SK-N-SH (cell line): ENCODE results near the gene SBF2. TPM values are rescaled to one million over a fixed set of nuclear protein-coding genes. Genes with fewer than 3 reads are reported as not detected.

Experiments used
- CTCF ChIA-PET: fragments of 300-600, 350-600 bp; formaldehyde crosslinking; extraction: SDS; loops from one replicate; lab custom pipeline; 2021; lab: Yijun Ruan, JAX
- POLR2A ChIA-PET: fragments of 350-600 bp; sonication (Branson Sonifier 250); formaldehyde crosslinking; extraction: SDS; loops from one replicate; lab custom pipeline; 2020; ENCODE audit warnings: antibody characterized with exemption, inconsistent platforms; lab: Yijun Ruan, JAX
- DNase-seq: peaks from one replicate; pipeline ENCODE4 v3.0.0; 2012
- H2AFZ ChIP-seq: fragments of 200-600 bp; sonication (generic); 2 replicates; pipeline ENCODE4 v1.8.1; 2016; ENCODE audit warnings: antibody characterized with exemption, mild to moderate bottlenecking, low read depth
- H3F3A ChIP-seq: fragments of 200-600 bp; sonication (generic); replicated peaks from 2 replicates; pipeline ENCODE3; 2016; ENCODE audit warnings: antibody characterized with exemption, mild to moderate bottlenecking; ENCODE audit not compliant: insufficient read depth
- H3K27ac ChIP-seq, 2 experiments: fragments of 200-500 bp in 1 of 2; fragments of 200-600 bp in 1 of 2; sonication (Bioruptor generic) in 1 of 2; sonication (generic), shearing (Covaris generic) in 1 of 2; 2 replicates each; pipeline versions ENCODE4 v1.5.1 to v1.6.1; 2014 to 2016; ENCODE audit warnings: low read depth in 2 of 2, inconsistent platforms in 1 of 2, low read length in 1 of 2, mild to moderate bottlenecking in 1 of 2, mixed read lengths in 1 of 2
- H3K27me3 ChIP-seq: fragments of 200-600 bp; sonication (generic), shearing (Covaris generic); 2 replicates; pipeline ENCODE4 v1.6.1; 2016; ENCODE audit warnings: mixed run types; ENCODE audit not compliant: insufficient read depth
- H3K36me3 ChIP-seq, 2 experiments: fragments of 200-500 bp in 1 of 2; fragments of 200-600 bp in 1 of 2; sonication (Bioruptor generic) in 1 of 2; sonication (generic) in 1 of 2; replicated peaks in 1 of 2; 2 replicates each; pipeline versions ENCODE3 to v1.5.1; 2014 to 2016; ENCODE audit warnings: low read length in 1 of 2, mild to moderate bottlenecking in 1 of 2; ENCODE audit not compliant: insufficient read depth in 2 of 2, control insufficient read depth in 1 of 2
- H3K4me1 ChIP-seq, 2 experiments: fragments of 200-500 bp in 1 of 2; fragments of 200-600 bp in 1 of 2; sonication (Bioruptor generic) in 1 of 2; sonication (generic), shearing (Covaris generic) in 1 of 2; 2 replicates each; pipeline versions ENCODE4 v1.5.1 to v1.6.1; 2014 to 2016; ENCODE audit warnings: low read depth in 1 of 2, low read length in 1 of 2, mixed run types in 1 of 2; ENCODE audit not compliant: insufficient read depth in 2 of 2, control insufficient read depth in 1 of 2
- H3K4me2 ChIP-seq: fragments of 200-600 bp; sonication (generic), shearing (Covaris generic); 2 replicates; pipeline ENCODE4 v1.6.1; 2017; ENCODE audit warnings: mixed run types
- H3K4me3 ChIP-seq, 2 experiments: fragments of 200-500 bp in 1 of 2; fragments of 200-600 bp in 1 of 2; sonication (Bioruptor generic) in 1 of 2; sonication (generic), shearing (Covaris generic) in 1 of 2; 2 replicates each; pipeline versions ENCODE4 v1.5.1 to v1.8.1; 2014 to 2016; ENCODE audit warnings: low read depth in 2 of 2, inconsistent platforms in 1 of 2, low read length in 1 of 2, mild to moderate bottlenecking in 1 of 2, mixed read lengths in 1 of 2, moderate library complexity in 1 of 2
- H3K79me2 ChIP-seq: fragments of 200-600 bp; sonication (generic); 2 replicates; pipeline ENCODE4 v1.8.1; 2017; ENCODE audit warnings: mild to moderate bottlenecking; ENCODE audit not compliant: insufficient read depth
- H3K9ac ChIP-seq: fragments of 200-600 bp; sonication (generic); 2 replicates; pipeline ENCODE4 v1.6.1; 2017; ENCODE audit warnings: mixed run types
- H3K9me2 ChIP-seq: fragments of 200-600 bp; sonication (generic); 2 replicates; pipeline ENCODE4 v1.6.1; 2017; ENCODE audit warnings: mixed run types
- H3K9me3 ChIP-seq: fragments of 200-600 bp; sonication (generic); 2 replicates; pipeline ENCODE4 v1.6.1; 2017; ENCODE audit warnings: mixed run types, mild to moderate bottlenecking, moderate library complexity
- H4K20me1 ChIP-seq: fragments of 200-600 bp; sonication (generic); 2 replicates; pipeline ENCODE4 v1.6.1; 2017; ENCODE audit warnings: mild to moderate bottlenecking, mixed run types; ENCODE audit not compliant: insufficient read depth
- CHD2 ChIP-seq: fragments of 150-350 bp; IDR thresholded peaks from 2 replicates; pipeline ENCODE4 v1.6.1; 2018; ENCODE audit warnings: low read length; ENCODE audit not compliant: partially characterized antibody
- EZH2phosphoT487 ChIP-seq: fragments of 200-600 bp; sonication (generic); IDR thresholded peaks from 2 replicates; pipeline ENCODE4 v1.6.1; 2017; ENCODE audit warnings: low read depth, mixed run types, mild to moderate bottlenecking, antibody characterized with exemption, moderate library complexity, borderline replicate concordance
- FOSL2 ChIP-seq: IDR thresholded peaks from 2 replicates; pipeline ENCODE4 v1.4.0; 2012; ENCODE audit warnings: low read depth, mild to moderate bottlenecking, moderate library complexity, borderline replicate concordance
- FOXJ3 ChIP-seq: sonication (generic); formaldehyde crosslinking; IDR thresholded peaks from 2 replicates; pipeline ENCODE4 v1.5.1; 2020; ENCODE audit warnings: mild to moderate bottlenecking, missing genetic modification reagents
- IRF3 ChIP-seq: fragments of 150-350 bp; IDR thresholded peaks from 2 replicates; pipeline ENCODE4 v1.6.1; 2016; ENCODE audit warnings: mild to moderate bottlenecking, low read depth, low read length
- PBX3 ChIP-seq: IDR thresholded peaks from 2 replicates; pipeline ENCODE4; 2012
- POLR2AphosphoS5 ChIP-seq: IDR thresholded peaks from 2 replicates; pipeline ENCODE4 v1.6.1; 2012; ENCODE audit warnings: low read depth, low read length
- RAD21 ChIP-seq: IDR thresholded peaks from 2 replicates; pipeline ENCODE4 v1.6.1; 2012; ENCODE audit warnings: mild to moderate bottlenecking, low read length
- RCOR1 ChIP-seq: fragments of 150-350 bp; IDR thresholded peaks from 2 replicates; pipeline ENCODE4 v1.6.1; 2017; ENCODE audit warnings: antibody characterized with exemption, low read length
- REST ChIP-seq: IDR thresholded peaks from 2 replicates; pipeline ENCODE4 v1.6.1; 2012; ENCODE audit warnings: mild to moderate bottlenecking, low read depth, low read length, moderate library complexity
- RFX5 ChIP-seq: IDR thresholded peaks from 2 replicates; pipeline ENCODE4 v1.6.1; 2012; ENCODE audit warnings: mild to moderate bottlenecking, improper control_type of control experiment, low read length
- RXRA ChIP-seq: IDR thresholded peaks from 2 replicates; pipeline ENCODE4 v1.4.0; 2012; ENCODE audit warnings: low read depth, mild to moderate bottlenecking, borderline replicate concordance
- TCF12 ChIP-seq: IDR thresholded peaks from 2 replicates; pipeline ENCODE4 v1.4.0; 2012
- USF1 ChIP-seq: IDR thresholded peaks from 2 replicates; pipeline ENCODE4 v1.4.0; 2012; ENCODE audit warnings: low read depth, borderline replicate concordance
- ZBTB33 ChIP-seq: IDR thresholded peaks from 2 replicates; pipeline ENCODE4 v1.4.0; 2012; ENCODE audit warnings: low read depth, borderline replicate concordance
- WGBS: methylation state at CpG from one replicate; pipeline ENCODE4 v1.1.6; 2017; ENCODE audit warnings: low lambda C conversion rate; 5-methylcytosine and 5-hydroxymethylcytosine counted together
- polyA plus RNA-seq, 3 experiments: library from polyadenylated mRNA; depleted of rRNA; stranded (reverse); fragments of >200 nt; gene quantifications; 2 replicates each; pipeline ENCODE4 v1.2.3, GENCODE V29; 2012

The SBF2 gene
- polyA plus RNA-seq, 1 of the 3 experiments (the other 2 are of a cell fraction) = 23.0 TPM

- H3K9me2 ChIP-seq = no peaks in the 10 kb centered on the region
- no peak for DNase-seq
- TF ChIP-seq PBX3 (0 out of 2 replicates have a peak, but pooled peaks have one; percentile 19), IRF3 (no peak)
- H3K79me2 ChIP-seq = peaks cover 13% of the 10 kb centered on the region; the same call in 1 of the 2 replicates
- CTCF ChIA-PET = no interaction called here
- H3K4me3 ChIP-seq = no peak overlapping the region
- H2AFZ ChIP-seq = no peak overlapping the region
- no peaks in the 10 kb centered on the region for H4K20me1 ChIP-seq
- peaks cover 0 to 12% of the 10 kb centered on the region in 2 experiments; a peak in 1 of 4 replicates for H3K4me1 ChIP-seq
- H3K36me3 ChIP-seq = peaks cover 0 to 10% of the 10 kb centered on the region in 2 experiments
- H3K27ac ChIP-seq = no peak overlapping the region
- POLR2A ChIA-PET = no interaction called here
- 72% methylated on average over 2 of the region's 2 CpGs for WGBS
- 0 out of 2 replicates have a peak overlapping the region, but pooled peaks have one; percentile 21 for H3K4me2 ChIP-seq
- H3K27me3 ChIP-seq = no peaks in the 10 kb centered on the region
- H3F3A ChIP-seq = peaks cover 6% of the 10 kb centered on the region
- 0 out of 2 replicates have a peak, but pooled peaks cover 4% of the 10 kb centered on the region for H3K9me3 ChIP-seq
- H3K9ac ChIP-seq = no peak overlapping the region
Measured at GRCh38 chr11:10139656-10140055, 154.4 kb downstream of the SBF2 start.

GRCh38 chr11:10139143-10139542, 154.9 kb downstream of the SBF2 start:
- H4K20me1 ChIP-seq = no peaks in the 10 kb centered on the region
- DNase-seq = no peak
- no peaks in the 10 kb centered on the region for H3K27me3 ChIP-seq
- H3K9me3 ChIP-seq = 0 out of 2 replicates have a peak, but pooled peaks cover 4% of the 10 kb centered on the region
- peaks cover 6% of the 10 kb centered on the region for H3F3A ChIP-seq
- H3K4me3 ChIP-seq = no peak overlapping the region
- H3K4me1 ChIP-seq = peaks cover 0 to 12% of the 10 kb centered on the region in 2 experiments; a peak in 1 of 4 replicates
- H3K9ac ChIP-seq = no peak overlapping the region
- WGBS = 94% methylated on average over 3 of the region's 3 CpGs
- POLR2A ChIA-PET = no interaction called here
- peaks cover 8% of the 10 kb centered on the region; the same call in 1 of the 2 replicates for H3K79me2 ChIP-seq
- TF ChIP-seq ZBTB33 = no peak
- TF ChIP-seq FOXJ3 (CRISPR knock-in tag) = no peak
- no peak for TF ChIP-seq EZH2phosphoT487
- TF ChIP-seq RXRA = no peak
- no peak for TF ChIP-seq CHD2
- no peak for TF ChIP-seq RAD21
- TF ChIP-seq POLR2AphosphoS5 = no peak
- TF ChIP-seq REST = no peak
- no peak for TF ChIP-seq RFX5
- no peak for TF ChIP-seq TCF12
- no peak for TF ChIP-seq IRF3
- TF ChIP-seq FOSL2 = no peak
- no peak for TF ChIP-seq USF1
- no peak for TF ChIP-seq RCOR1
- no peak overlapping the region for H2AFZ ChIP-seq
- CTCF ChIA-PET = no interaction called here
- H3K4me2 ChIP-seq = no peak overlapping the region
- H3K36me3 ChIP-seq = peaks cover 0 to 10% of the 10 kb centered on the region in 2 experiments
- H3K27ac ChIP-seq = no peak overlapping the region
- H3K9me2 ChIP-seq = no peaks in the 10 kb centered on the region
